NCI-H2171 treated with DMSO at 0.1 percent for 48 hours (cell line): ENCODE data around the gene CEP83.
"Not testable (repeated sequence)": the region's sequence is repeated elsewhere in the genome, so short reads cannot be mapped to it uniquely, and the experiment has no call there.

ENCODE experiments used
- DNase-seq: peaks from one replicate; lab custom pipeline; 2025; lab: John Stamatoyannopoulos, UW

CEP83 gene

GRCh38 chr12:94379479-94380113, 80.1 kb downstream of the CEP83 start:
- DNase-seq: no peak

GRCh38 chr12:94377599-94377998, 82.1 kb downstream of the CEP83 start:
- no peak for DNase-seq

GRCh38 chr12:94374124-94374523, 85.5 kb downstream of the CEP83 start:
- DNase-seq: no peak

GRCh38 chr12:94372461-94372860, 87.2 kb downstream of the CEP83 start:
- DNase-seq: no peak

GRCh38 chr12:94362653-94363052, 97.0 kb downstream of the CEP83 start:
- DNase-seq: no peak

- no peak for DNase-seq
Measured at GRCh38 chr12:94359761-94360160, 99.9 kb downstream of the CEP83 start.

GRCh38 chr12:94353130-94353529, 106.5 kb downstream of the CEP83 start:
- DNase-seq: no peak

- no peak for DNase-seq
Measured at GRCh38 chr12:94340573-94340972, 119.1 kb downstream of the CEP83 start.

- no peak for DNase-seq
Measured at GRCh38 chr12:94338006-94338794, 121.5 kb downstream of the CEP83 start.

GRCh38 chr12:94336211-94336925, 123.3 kb downstream of the CEP83 start:
- DNase-seq: no peak

- no peak for DNase-seq
Measured at GRCh38 chr12:94333396-94333795, 126.3 kb downstream of the CEP83 start.

- DNase-seq: no peak
Measured at GRCh38 chr12:94329366-94329765, 130.3 kb downstream of the CEP83 start.

- no peak for DNase-seq
Measured at GRCh38 chr12:94327809-94328208, 131.9 kb downstream of the CEP83 start.

GRCh38 chr12:94326727-94327126, 132.9 kb downstream of the CEP83 start:
- no peak for DNase-seq

GRCh38 chr12:94326234-94326633, 133.4 kb downstream of the CEP83 start:
- DNase-seq: no peak

- DNase-seq: no peak
Measured at GRCh38 chr12:94322346-94322745, 137.3 kb downstream of the CEP83 start.

GRCh38 chr12:94320109-94320508, 139.6 kb downstream of the CEP83 start:
- no peak for DNase-seq

GRCh38 chr12:94318181-94318580, 141.5 kb downstream of the CEP83 start:
- no peak for DNase-seq

- DNase-seq: not testable (repeated sequence)
Measured at GRCh38 chr12:94316600-94316999, 143.1 kb downstream of the CEP83 start.

GRCh38 chr12:94312378-94312777, 147.3 kb downstream of the CEP83 start:
- DNase-seq: no peak

- no peak for DNase-seq
Measured at GRCh38 chr12:94309373-94309772, 150.3 kb downstream of the CEP83 start.

GRCh38 chr12:94308612-94309011, 151.1 kb downstream of the CEP83 start:
- no peak for DNase-seq
